HG02938 (cell line): Measurements from ENCODE around the gene PHACTR3.

Source experiments
- ATAC-seq: cut with Tn5 transposase; IDR thresholded peaks from one replicate; pipeline ENCODE4 v1.9.1; 2021; ENCODE audit warnings: mild to moderate bottlenecking, moderate library complexity; ENCODE audit not compliant: unreplicated experiment

The PHACTR3 gene

GRCh38 chr20:59772931-59773913 lies 168.9 kb downstream of the PHACTR3 start:
- no peak for ATAC-seq

DNA sequence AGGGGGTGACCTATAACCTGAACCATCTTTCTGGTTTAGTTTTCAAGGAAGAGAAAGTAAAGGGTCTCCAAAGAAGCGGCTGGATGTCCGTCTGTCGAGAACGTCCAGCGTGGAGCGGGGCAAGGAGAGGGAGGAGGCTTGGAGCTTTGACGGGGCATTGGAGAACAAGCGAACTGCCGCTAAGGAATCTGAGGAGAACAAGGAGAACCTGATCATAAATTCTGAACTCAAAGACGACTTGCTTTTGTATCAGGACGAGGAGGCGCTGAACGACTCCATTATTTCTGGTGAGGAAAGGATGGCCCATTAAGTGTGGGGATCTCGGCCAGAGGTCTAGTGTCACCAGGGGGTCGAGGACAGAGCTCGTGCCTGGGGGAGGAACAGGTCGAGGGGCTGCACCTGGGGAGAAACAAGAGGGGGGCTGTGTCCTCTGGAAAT lies 169.9 kb downstream of the PHACTR3 start:
- ATAC-seq: no peak

GRCh38 chr20:59774921-59775686 lies 170.8 kb downstream of the PHACTR3 start:
- ATAC-seq: no peak

DNA sequence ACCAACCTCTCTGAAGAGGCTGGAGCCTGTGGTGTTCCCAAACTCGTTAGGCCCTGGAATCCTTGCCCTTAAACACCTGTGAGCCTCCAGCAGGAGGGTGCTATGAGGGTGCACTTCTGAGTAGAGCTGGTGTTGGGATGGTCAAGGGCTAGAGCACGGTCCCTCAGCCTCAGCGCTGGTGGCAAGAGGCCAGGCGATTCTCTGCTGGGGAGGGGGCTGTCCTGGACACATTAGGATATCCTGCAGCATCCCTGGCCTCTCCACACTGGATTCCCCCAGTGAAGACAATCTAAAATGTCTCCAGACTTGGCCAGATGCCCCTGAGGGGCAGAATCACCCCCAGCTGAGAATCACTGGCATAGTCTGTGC lies 171.3 kb downstream of the PHACTR3 start:
- no peak for ATAC-seq

- ATAC-seq: no peak
Observed at GRCh38 chr20:59776059-59776603, 171.8 kb downstream of the PHACTR3 start.

- no peak for ATAC-seq
Observed at GRCh38 chr20:59776626-59777330, 172.4 kb downstream of the PHACTR3 start.

DNA sequence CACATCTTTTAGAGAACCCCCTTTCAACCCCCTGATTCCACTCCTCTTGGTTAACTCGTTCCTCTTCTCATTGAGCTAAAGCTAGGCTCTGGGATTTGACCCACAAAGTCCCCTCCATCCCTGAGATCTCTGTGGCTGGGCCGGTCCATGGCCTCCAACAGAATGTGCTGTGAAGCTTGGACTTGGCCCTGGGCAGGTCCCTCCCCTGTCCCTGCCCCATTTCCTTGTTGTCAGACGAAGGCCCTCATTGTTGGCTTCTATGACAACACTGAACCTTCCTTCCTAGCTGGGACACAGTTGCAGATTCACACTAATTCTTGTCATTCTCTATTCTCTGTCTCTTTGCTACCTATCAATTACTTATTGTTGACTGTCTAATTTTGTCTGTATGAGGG lies 173.0 kb downstream of the PHACTR3 start:
- ATAC-seq: no peak

DNA sequence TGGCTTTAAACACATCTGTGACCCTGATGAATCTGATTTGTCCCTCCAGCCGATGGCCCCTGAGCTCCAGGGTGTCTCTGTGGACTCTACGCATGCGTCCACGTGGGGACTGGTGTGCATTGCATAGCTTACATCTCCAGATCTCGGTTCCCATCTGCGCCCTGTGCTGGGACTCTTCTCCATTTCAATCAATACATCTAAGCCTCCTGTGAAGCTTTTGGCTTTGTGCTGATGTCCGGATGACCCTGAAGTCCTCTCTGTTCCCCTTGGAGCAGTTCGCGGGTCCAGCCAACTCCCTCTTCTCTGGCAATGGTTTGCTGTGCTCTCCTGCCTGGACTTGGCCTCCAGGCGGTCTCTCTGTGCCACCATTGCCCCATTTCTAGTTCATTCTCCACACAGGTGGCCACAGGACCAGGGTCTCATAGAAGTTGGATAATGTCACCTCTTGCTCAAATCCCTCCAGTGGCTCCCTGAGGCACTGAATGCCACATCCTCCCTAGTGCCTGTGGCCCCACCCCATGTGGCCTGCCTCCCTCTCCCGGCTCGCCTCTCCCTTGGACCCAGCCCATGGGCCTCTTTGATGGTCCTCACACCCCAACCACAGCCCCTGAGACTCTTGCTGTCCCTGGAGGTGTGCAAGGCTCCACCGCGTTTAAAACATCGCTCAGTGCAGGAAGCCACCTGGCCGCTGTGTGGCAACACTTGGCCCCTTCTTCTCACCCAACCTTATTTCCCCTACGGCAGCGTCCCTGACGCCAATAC lies 173.7 kb downstream of the PHACTR3 start:
- no peak for ATAC-seq

DNA sequence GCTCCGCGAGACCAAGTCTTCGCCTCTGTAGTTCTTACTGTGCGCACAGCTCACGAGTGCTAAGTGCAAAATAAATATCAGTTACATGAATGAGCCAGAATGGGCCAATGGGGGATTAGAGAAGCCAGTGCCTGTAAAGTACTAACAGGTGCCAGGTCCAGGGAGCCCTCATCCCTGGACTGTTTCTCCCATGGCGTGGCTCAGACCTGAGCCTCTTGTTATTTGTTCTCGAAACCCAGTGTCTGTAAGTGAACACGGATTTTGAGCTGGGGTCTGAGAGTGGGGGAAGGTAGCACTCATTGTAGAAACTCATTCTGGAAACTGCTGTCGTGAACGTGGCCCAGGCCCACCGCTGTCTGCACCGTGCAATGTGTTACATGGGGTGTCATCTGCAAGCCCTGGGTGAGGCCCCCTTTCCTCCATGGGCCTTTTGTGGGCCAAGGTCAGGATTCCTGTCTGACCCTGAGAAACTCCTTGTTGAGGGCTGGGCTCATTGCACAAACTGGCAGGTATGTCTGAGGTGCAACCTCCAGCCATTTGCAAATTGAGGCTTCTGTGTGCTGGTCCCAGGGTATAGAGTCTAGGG lies 174.4 kb downstream of the PHACTR3 start:
- no peak for ATAC-seq

DNA sequence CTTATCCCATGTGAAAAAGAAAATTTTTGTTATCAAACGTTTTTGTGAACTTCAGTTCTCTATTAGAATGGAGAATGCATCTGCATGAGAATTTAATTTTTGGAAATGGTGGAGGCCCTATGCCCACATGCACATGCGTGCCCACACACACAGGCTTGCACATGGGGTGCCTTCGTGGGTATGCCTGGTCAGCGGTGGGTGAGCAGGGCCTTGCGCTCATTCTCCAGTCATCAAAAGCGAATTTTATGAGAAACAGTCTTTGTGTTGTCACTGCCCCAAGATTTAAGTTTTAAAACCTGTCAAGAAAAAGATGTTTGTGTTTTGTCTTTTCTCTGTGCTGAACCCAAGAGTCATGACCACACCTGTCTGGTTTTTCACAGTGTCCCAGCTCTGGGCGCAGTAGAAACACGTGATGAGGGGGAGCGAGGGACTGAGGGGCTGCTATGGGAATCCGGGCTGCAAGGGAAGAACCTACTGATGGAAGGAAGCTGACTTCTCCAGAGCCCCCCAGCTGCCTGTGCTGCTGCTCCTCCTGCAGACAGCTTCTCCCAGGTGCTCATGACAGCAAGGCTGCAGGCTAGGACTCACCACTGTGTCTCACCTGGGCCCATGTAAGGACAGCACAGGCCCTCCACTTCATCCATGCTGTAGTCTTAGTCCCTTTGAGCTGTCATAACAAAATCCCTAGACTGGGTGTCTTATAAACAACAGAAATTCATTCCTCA lies 175.5 kb downstream of the PHACTR3 start:
- ATAC-seq: no peak

- ATAC-seq: no peak
Observed at GRCh38 chr20:59780494-59781185, 176.3 kb downstream of the PHACTR3 start.

GRCh38 chr20:59781226-59781625 lies 176.9 kb downstream of the PHACTR3 start:
- ATAC-seq: no peak

GRCh38 chr20:59782986-59783640 lies 178.8 kb downstream of the PHACTR3 start:
- peak; percentile 52 for ATAC-seq

GRCh38 chr20:59783641-59784010 lies 179.3 kb downstream of the PHACTR3 start:
- no peak for ATAC-seq

DNA sequence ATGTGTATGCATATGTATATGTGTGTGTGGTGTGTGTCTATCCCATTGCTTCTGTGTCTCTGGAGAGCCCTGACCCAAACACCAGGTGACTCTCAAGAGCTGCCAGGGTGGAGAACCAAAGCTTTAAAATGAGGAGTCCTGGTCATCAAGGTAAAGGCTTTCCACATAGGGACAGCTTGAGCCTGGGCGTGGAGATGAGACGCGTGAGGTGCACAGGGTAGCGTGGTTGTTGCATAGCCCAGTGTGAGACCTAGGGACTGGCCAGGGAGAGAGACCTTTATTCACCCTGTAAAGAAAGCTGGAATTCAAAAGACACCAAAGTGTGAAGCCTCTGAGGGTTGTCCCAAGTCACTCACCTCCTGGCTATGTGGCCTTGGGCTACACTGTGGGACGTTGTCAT lies 180.0 kb downstream of the PHACTR3 start:
- ATAC-seq: no peak

GRCh38 chr20:59784791-59785668 lies 180.7 kb downstream of the PHACTR3 start:
- ATAC-seq: no peak

DNA sequence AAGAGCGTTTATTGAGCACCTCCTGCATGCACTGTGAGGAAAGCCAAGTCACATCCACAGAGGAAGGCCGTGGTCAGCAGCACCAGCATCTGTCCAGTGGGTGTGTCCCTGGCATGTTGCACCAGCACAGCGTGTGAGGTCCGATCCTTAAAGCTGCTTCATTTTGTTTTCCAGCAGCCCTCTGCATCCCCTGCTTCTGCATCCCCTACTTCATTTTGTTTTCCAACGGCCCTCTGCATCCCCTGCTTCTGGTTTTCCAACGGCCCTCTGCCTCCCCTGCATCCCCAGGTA lies 181.3 kb downstream of the PHACTR3 start:
- ATAC-seq: no peak
